PC-9 (cell line): ENCODE data around the gene ABCG5. TPM values are rescaled to one million over a fixed set of nuclear protein-coding genes. Genes with fewer than 3 reads are reported as not detected.

Source experiments
- BruUV-seq: library from RNA; stranded (reverse); fragments of 400-500 nt; replicated peaks from 2 replicates; lab custom pipeline; 2021; lab: Mats Ljungman, UMichigan
- CTCF ChIA-PET: fragments of 300-600 bp; sonication (Branson Sonifier 250); formaldehyde crosslinking; loops from one replicate; lab custom pipeline; 2022; ENCODE audit warnings: antibody characterized with exemption; lab: Charles Lee
- POLR2A ChIA-PET: fragments of 300-600 bp; sonication (Branson Sonifier 250); formaldehyde crosslinking; loops from one replicate; lab custom pipeline; 2022; ENCODE audit warnings: antibody characterized with exemption; ENCODE audit not compliant: unreplicated experiment; lab: Charles Lee
- DNase-seq, 2 experiments: peaks; one replicate each; pipeline versions ENCODE4 v3.0.0 to v3.0.0-alpha.2; 2015 to 2022; ENCODE audit warnings: mixed read lengths in 1 of 2
- H2AFZ ChIP-seq: fragments of 200-600 bp; sonication (generic); 2 replicates; pipeline ENCODE4 v1.8.1; 2017; ENCODE audit warnings: antibody characterized with exemption
- H3F3A ChIP-seq: fragments of 200-600 bp; sonication (generic); 2 replicates; pipeline ENCODE4 v1.8.1; 2017; ENCODE audit warnings: antibody characterized with exemption, mild to moderate bottlenecking, low read depth; ENCODE audit not compliant: insufficient read depth
- H3K27ac ChIP-seq: fragments of 200-600 bp; sonication (generic); 2 replicates; pipeline ENCODE4 v1.6.1; 2016; ENCODE audit warnings: mixed run types
- H3K27me3 ChIP-seq: fragments of 200-600 bp; sonication (generic); 2 replicates; pipeline ENCODE4 v1.6.1; 2016; ENCODE audit warnings: low read depth, mixed run types; ENCODE audit not compliant: insufficient read depth
- H3K36me3 ChIP-seq: fragments of 200-600 bp; sonication (generic); 2 replicates; pipeline ENCODE4 v1.6.1; 2016; ENCODE audit warnings: low read depth, mixed run types
- H3K4me1 ChIP-seq: fragments of 200-600 bp; sonication (generic); replicated peaks from 2 replicates; pipeline ENCODE4 v1.6.1; 2016; ENCODE audit warnings: mixed run types; ENCODE audit not compliant: insufficient read depth
- H3K4me2 ChIP-seq: fragments of 200-600 bp; sonication (generic); 2 replicates; pipeline ENCODE4 v1.6.1; 2017; ENCODE audit warnings: mixed run types
- H3K4me3 ChIP-seq: fragments of 200-600 bp; sonication (generic); 2 replicates; pipeline ENCODE4 v1.6.1; 2016; ENCODE audit warnings: mixed run types
- H3K79me2 ChIP-seq: fragments of 200-600 bp; sonication (generic); 2 replicates; pipeline ENCODE4 v1.6.1; 2017; ENCODE audit warnings: low read depth, mixed run types
- H3K9me2 ChIP-seq: fragments of 200-600 bp; sonication (generic); 2 replicates; pipeline ENCODE4 v1.8.1; 2017; ENCODE audit warnings: mild to moderate bottlenecking; ENCODE audit not compliant: insufficient read depth
- H3K9me3 ChIP-seq: fragments of 200-600 bp; sonication (generic); 2 replicates; pipeline ENCODE4 v1.8.1; 2016; ENCODE audit warnings: low read depth; ENCODE audit not compliant: insufficient read depth
- H4K20me1 ChIP-seq: fragments of 200-600 bp; sonication (generic); 2 replicates; pipeline ENCODE4 v1.8.1; 2017; ENCODE audit not compliant: insufficient read depth
- EZH2 ChIP-seq: fragments of 200-600 bp; sonication (generic); IDR thresholded peaks from 2 replicates; pipeline ENCODE4 v1.8.0; 2017; ENCODE audit warnings: antibody characterized with exemption, low read depth
- intact Hi-C: fragments of 100-400 bp; cut with micrococcal nuclease; formaldehyde crosslinking; loops from one replicate; pipeline ENCODE4 v1.10.0; 2022; ENCODE audit not compliant: unreplicated experiment
- total RNA-seq: library from RNA; stranded (reverse); gene quantifications from 2 replicates; pipeline ENCODE4 v1.2.3, GENCODE V29; 2021
- TF ChIP-seq, protein P1 (sequence below): fragments of 200-600 bp; sonication (generic); conservative IDR thresholded peaks from 2 replicates; pipeline ENCODE4 v1.6.1; 2017; ENCODE audit warnings: mixed run types, antibody characterized with exemption, mild to moderate bottlenecking, moderate library complexity

The ABCG5 gene
- total RNA-seq, 1 experiment from 2014 or later, result not detected

- Histone ChIP-seq H3K79me2 (no peaks in the 10 kb centered on the region), H3K27me3 (no peaks in the 10 kb centered on the region), H4K20me1 (peaks cover 4% of the 10 kb centered on the region; the same call in 1 of the 2 replicates), H3K4me3 (no peak overlapping the region), H3K4me2 (no peak overlapping the region), H3F3A (peaks cover 24% of the 10 kb centered on the region), H3K27ac (no peak overlapping the region), H3K9me3 (no peaks in the 10 kb centered on the region), H3K36me3 (peaks cover 22% of the 10 kb centered on the region), H3K4me1 (peaks cover 16% of the 10 kb centered on the region), H3K9me2 (no peaks in the 10 kb centered on the region), H2AFZ (no peak overlapping the region)
- intact Hi-C loops, result no loop called here
- ChIA-PET CTCF (no interaction called here), POLR2A (no interaction called here)
- DNase-seq, result no peak
- BruUV-seq, result no TSS peak
- TF ChIP-seq, protein P1, sequence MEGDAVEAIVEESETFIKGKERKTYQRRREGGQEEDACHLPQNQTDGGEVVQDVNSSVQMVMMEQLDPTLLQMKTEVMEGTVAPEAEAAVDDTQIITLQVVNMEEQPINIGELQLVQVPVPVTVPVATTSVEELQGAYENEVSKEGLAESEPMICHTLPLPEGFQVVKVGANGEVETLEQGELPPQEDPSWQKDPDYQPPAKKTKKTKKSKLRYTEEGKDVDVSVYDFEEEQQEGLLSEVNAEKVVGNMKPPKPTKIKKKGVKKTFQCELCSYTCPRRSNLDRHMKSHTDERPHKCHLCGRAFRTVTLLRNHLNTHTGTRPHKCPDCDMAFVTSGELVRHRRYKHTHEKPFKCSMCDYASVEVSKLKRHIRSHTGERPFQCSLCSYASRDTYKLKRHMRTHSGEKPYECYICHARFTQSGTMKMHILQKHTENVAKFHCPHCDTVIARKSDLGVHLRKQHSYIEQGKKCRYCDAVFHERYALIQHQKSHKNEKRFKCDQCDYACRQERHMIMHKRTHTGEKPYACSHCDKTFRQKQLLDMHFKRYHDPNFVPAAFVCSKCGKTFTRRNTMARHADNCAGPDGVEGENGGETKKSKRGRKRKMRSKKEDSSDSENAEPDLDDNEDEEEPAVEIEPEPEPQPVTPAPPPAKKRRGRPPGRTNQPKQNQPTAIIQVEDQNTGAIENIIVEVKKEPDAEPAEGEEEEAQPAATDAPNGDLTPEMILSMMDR, result no peak
- TF ChIP-seq EZH2, result no peak
Measured at GRCh38 chr2:43884689-43885088, 46.0 kb upstream of the ABCG5 start.

- 0 out of 2 replicates have a peak, but pooled peaks cover under 1% of the 10 kb centered on the region for H3K27me3 ChIP-seq
- peak overlapping the region; percentile 9 for H3K27ac ChIP-seq
- no peak for TF ChIP-seq EZH2
- TF ChIP-seq, protein P1, result no peak
- H3K4me1 ChIP-seq, result peaks cover 16% of the 10 kb centered on the region
- ChIA-PET POLR2A (interaction anchor here (0.6 kb wide), 1 partner anchor 351 kb away, joined by 5 read pairs; no protein-coding TSS in a partner anchor), CTCF (interaction anchor here (0.7 kb wide), 1 partner anchor 428 kb away, joined by 8 read pairs; no protein-coding TSS in a partner anchor)
- peaks cover 2% of the 10 kb centered on the region; the same call in 1 of the 2 replicates for H3K36me3 ChIP-seq
- BruUV-seq, result no TSS peak
- no peak overlapping the region for H2AFZ ChIP-seq
- H3K4me2 ChIP-seq, result peak overlapping the region; percentile 36
- intact Hi-C loops, result no loop called here
- H3K79me2 ChIP-seq, result no peaks in the 10 kb centered on the region
- no peak for DNase-seq
- no peaks in the 10 kb centered on the region for H3K9me3 ChIP-seq
- peaks cover 17% of the 10 kb centered on the region for H3F3A ChIP-seq
- no peak overlapping the region for H3K4me3 ChIP-seq
- no peaks in the 10 kb centered on the region for H3K9me2 ChIP-seq
- no peaks in the 10 kb centered on the region; the same call in 1 of the 2 replicates for H4K20me1 ChIP-seq
Measured at GRCh38 chr2:43882312-43882711, 43.7 kb upstream of the ABCG5 start.

DNA sequence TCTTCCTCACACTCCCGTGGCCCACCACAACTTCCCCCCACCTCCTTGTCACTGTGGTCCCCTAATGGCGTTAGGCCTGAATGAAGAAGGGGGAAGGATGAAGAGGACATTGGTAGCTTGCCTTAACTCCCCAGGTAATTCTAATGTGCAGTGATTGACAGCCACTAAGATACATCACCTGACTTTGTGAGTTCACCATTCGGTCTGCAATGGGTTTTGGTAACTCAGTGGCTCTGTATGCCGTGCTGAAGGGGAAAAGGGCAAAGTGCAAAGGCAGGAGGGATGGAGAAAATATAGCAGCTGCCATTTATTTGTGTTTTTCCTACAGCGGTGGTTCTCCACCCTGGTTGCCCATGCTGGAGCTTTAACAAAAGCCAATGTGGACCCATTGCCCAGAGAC, 42.3 kb upstream of the ABCG5 start:
- no peaks in the 10 kb centered on the region for H3K9me2 ChIP-seq
- no peak for DNase-seq
- no peak overlapping the region for H2AFZ ChIP-seq
- H4K20me1 ChIP-seq, result no peaks in the 10 kb centered on the region; the same call in 1 of the 2 replicates
- H3K79me2 ChIP-seq, result no peaks in the 10 kb centered on the region
- peaks cover 16% of the 10 kb centered on the region for H3K4me1 ChIP-seq
- no peak overlapping the region for H3K27ac ChIP-seq
- peak overlapping the region; percentile 36; the same call in 1 of the 2 replicates for H3K4me2 ChIP-seq
- intact Hi-C loops, result no loop called here
- no peak overlapping the region for H3K4me3 ChIP-seq
- BruUV-seq, result no TSS peak
- no peaks in the 10 kb centered on the region for H3K9me3 ChIP-seq
- H3K36me3 ChIP-seq, result no peaks in the 10 kb centered on the region
- TF ChIP-seq EZH2, result no peak
- TF ChIP-seq, protein P1, result no peak
- ChIA-PET POLR2A (no interaction called here), CTCF (interaction anchor here (0.5 kb wide), 1 partner anchor 274 kb away, joined by 3 read pairs; no protein-coding TSS in a partner anchor)
- H3F3A ChIP-seq, result peaks cover 17% of the 10 kb centered on the region
- H3K27me3 ChIP-seq, result peaks cover 14% of the 10 kb centered on the region
